ENCODE measurements around the gene SARS1. TPM values are rescaled to one million over a fixed set of nuclear protein-coding genes. Genes with fewer than 3 reads are reported as not detected.

Gene SARS1
- total RNA-seq, 1 donor from 2014 or later, result 156 TPM

DNA sequence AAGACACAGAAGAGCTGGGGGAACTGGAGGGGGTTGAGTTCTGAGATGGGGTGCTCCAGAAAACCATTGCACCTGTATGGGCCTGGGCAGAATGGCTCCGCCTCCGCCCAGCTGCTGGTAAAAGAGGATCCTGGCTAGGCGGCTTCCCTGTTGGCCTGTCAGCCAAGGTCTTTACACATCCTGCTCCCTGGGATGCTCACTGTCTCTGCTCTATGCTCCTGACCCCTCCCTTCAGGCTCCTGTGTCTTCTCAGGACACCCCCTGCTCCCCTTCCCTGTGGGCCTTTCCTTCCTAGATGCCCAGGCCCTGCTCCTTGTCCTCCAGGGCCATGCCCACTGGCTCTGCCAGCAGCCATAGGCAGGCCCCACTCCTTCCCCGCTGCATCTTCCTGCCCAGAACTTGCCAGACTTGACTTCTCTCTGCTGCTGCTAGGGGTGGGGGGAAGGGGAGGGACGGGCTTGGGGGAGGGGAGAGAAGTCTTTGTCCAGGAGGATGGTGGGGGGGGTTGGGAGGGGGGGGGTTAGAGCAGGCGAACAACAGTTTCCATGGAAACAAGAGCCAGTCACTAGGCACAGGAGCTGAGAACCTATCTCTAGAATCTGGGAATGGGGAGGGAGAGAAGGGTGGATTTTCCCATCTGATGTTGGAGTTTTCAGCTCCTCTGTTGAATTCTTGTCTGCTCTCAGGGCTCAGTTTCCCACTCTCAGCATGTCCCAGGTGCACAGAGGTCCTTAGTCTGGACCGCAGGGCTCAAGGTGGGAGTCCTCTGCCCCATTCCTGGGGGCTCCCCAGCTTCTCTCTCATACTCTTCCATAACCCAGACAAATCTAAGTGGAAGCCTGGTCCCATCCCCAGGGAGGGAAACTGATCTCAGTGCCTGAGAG, 46.2 kb downstream of the SARS1 start:
- no peaks in the 10 kb centered on the region for H3K9me3 Mint-ChIP-seq
- TF ChIP-seq, protein P1, sequence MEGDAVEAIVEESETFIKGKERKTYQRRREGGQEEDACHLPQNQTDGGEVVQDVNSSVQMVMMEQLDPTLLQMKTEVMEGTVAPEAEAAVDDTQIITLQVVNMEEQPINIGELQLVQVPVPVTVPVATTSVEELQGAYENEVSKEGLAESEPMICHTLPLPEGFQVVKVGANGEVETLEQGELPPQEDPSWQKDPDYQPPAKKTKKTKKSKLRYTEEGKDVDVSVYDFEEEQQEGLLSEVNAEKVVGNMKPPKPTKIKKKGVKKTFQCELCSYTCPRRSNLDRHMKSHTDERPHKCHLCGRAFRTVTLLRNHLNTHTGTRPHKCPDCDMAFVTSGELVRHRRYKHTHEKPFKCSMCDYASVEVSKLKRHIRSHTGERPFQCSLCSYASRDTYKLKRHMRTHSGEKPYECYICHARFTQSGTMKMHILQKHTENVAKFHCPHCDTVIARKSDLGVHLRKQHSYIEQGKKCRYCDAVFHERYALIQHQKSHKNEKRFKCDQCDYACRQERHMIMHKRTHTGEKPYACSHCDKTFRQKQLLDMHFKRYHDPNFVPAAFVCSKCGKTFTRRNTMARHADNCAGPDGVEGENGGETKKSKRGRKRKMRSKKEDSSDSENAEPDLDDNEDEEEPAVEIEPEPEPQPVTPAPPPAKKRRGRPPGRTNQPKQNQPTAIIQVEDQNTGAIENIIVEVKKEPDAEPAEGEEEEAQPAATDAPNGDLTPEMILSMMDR (conservative IDR thresholded peaks at IDR 0.05), result no peak
- peaks cover 4% of the 10 kb centered on the region for H3K27me3 Mint-ChIP-seq (ENCODE audit: low read depth)
- H3K27ac Mint-ChIP-seq (ENCODE audit: unreplicated experiment), result peak overlapping the region; percentile 98
- DNase-seq (ENCODE audit: low read depth, low spot score), result no peak
- peaks cover 55% of the 10 kb centered on the region for H3K4me1 Mint-ChIP-seq
- peak overlapping the region; percentile 87 for H3K4me3 Mint-ChIP-seq
- H3K36me3 Mint-ChIP-seq (ENCODE audit: low read depth), result peaks cover 7% of the 10 kb centered on the region

DNA sequence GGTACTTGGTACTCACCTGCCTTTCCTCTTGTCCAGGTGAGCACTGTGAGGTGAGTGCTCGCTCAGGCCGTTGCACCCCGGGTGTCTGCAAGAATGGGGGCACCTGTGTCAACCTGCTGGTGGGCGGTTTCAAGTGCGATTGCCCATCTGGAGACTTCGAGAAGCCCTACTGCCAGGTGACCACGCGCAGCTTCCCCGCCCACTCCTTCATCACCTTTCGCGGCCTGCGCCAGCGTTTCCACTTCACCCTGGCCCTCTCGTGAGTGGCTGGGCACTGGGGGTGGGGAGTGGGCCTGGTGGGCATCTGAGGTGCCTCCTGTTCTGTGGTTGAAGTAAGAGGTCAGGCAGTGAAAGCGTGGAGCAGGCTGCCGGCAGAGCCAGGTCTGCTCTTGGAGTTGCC, 47.3 kb downstream of the SARS1 start:
- Mint-ChIP-seq H3K9me3 (no peaks in the 10 kb centered on the region), H3K27ac (ENCODE audit: unreplicated experiment) (no peak overlapping the region), H3K4me1 (peaks cover 45% of the 10 kb centered on the region), H3K4me3 (no peak overlapping the region), H3K36me3 (ENCODE audit: low read depth) (peaks cover 4% of the 10 kb centered on the region), H3K27me3 (ENCODE audit: low read depth) (peaks cover 4% of the 10 kb centered on the region)
- TF ChIP-seq, protein P1 (conservative IDR thresholded peaks at IDR 0.05), result no peak
- DNase-seq (ENCODE audit: low read depth, low spot score), result no peak

DNA sequence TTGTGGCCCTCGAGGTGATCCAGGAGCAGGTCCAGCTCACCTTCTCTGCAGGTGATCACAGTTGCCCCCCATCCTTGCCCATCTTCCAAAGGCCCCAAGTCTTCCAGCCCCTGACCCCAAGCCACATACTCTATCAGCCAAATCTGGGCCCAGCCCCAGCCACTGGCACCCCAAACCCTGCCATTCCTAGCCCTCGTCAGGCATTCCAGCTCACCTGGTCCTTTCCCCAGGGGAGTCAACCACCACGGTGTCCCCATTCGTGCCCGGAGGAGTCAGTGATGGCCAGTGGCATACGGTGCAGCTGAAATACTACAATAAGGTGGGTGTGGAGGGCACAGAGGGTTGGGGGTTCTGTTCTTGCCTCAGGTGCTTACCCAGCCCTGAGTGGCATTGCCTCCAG, 47.9 kb downstream of the SARS1 start:
- TF ChIP-seq, protein P1 (conservative IDR thresholded peaks at IDR 0.05), result no peak
- no peaks in the 10 kb centered on the region for H3K9me3 Mint-ChIP-seq
- H3K4me1 Mint-ChIP-seq, result peaks cover 40% of the 10 kb centered on the region
- peaks cover 4% of the 10 kb centered on the region for H3K27me3 Mint-ChIP-seq (ENCODE audit: low read depth)
- no peak overlapping the region for H3K27ac Mint-ChIP-seq (ENCODE audit: unreplicated experiment)
- H3K4me3 Mint-ChIP-seq, result no peak overlapping the region
- no peak for DNase-seq (ENCODE audit: low read depth, low spot score)
- peaks cover 2% of the 10 kb centered on the region for H3K36me3 Mint-ChIP-seq (ENCODE audit: low read depth)

DNA sequence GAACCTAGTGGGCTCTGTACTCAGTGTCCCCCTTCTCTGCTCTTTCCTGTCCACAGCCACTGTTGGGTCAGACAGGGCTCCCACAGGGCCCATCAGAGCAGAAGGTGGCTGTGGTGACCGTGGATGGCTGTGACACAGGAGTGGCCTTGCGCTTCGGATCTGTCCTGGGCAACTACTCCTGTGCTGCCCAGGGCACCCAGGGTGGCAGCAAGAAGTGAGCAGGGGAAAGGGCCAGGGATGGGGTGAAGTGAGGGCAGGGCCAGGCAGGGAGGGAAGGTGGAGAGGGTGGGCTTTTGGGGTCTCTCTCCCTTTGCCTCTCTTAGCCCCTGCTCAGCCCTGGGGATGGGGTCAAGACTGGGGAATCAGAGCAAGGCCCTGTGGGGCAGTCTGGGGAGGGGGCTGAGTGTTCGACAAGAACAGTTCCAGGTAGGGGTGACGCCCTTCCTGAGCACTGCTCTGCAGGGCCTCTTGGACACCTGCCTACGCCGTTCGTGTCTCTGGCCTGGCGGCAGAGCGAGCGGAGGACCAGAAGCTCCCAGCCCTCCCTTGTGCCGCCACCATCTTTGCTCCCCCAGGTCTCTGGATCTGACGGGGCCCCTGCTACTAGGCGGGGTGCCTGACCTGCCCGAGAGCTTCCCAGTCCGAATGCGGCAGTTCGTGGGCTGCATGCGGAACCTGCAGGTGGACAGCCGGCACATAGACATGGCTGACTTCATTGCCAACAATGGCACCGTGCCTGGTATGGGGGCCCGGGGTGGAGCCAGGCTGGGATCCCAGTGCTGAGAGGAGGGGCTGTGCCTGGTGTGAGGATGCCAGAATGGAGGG, 48.7 kb downstream of the SARS1 start:
- Mint-ChIP-seq H3K9me3 (no peaks in the 10 kb centered on the region), H3K4me1 (peaks cover 33% of the 10 kb centered on the region), H3K27me3 (ENCODE audit: low read depth) (peaks cover 4% of the 10 kb centered on the region)

DNA sequence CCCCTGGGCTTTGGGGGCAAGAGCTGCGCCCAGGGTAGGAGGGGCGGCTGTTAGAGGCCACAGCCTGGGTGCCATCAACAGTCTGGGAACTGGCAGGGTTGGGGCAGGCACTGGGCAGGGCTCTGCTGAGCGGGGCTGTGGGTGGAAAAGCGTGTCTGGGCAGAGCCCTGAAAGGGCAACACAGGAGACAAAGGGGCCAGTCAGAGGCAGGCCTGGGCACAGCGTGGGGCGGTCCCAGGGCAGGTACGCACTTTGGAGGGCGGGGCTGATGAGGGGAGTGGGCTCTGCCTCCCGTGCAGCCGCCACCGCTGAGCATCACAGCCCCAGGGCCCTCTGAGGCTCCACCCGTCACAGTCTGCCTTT, 49.5 kb downstream of the SARS1 start:
- Mint-ChIP-seq H3K27me3 (ENCODE audit: low read depth) (peaks cover 4% of the 10 kb centered on the region), H3K27ac (ENCODE audit: unreplicated experiment) (no peak overlapping the region), H3K4me1 (peaks cover 25% of the 10 kb centered on the region), H3K4me3 (peak overlapping the region; percentile 65), H3K9me3 (no peaks in the 10 kb centered on the region), H3K36me3 (ENCODE audit: low read depth) (peaks cover 2% of the 10 kb centered on the region)
- TF ChIP-seq, protein P1 (conservative IDR thresholded peaks at IDR 0.05), result no peak
- no peak for DNase-seq (ENCODE audit: low read depth, low spot score)

More for the DNA sequence above, 48.7 kb downstream of the SARS1 start:
- H3K36me3 Mint-ChIP-seq (ENCODE audit: low read depth), result peaks cover 2% of the 10 kb centered on the region
- DNase-seq (ENCODE audit: low read depth, low spot score), result no peak
- no peak overlapping the region for H3K4me3 Mint-ChIP-seq
- TF ChIP-seq, protein P1 (conservative IDR thresholded peaks at IDR 0.05), result no peak
- no peak overlapping the region for H3K27ac Mint-ChIP-seq (ENCODE audit: unreplicated experiment)
